ENCODE data around the gene PODN. TPM values are rescaled to one million over a fixed set of nuclear protein-coding genes. Genes with fewer than 3 reads are reported as not detected.

The PODN gene
- total RNA-seq, 1 experiment from 2014 or later: not detected

DNA sequence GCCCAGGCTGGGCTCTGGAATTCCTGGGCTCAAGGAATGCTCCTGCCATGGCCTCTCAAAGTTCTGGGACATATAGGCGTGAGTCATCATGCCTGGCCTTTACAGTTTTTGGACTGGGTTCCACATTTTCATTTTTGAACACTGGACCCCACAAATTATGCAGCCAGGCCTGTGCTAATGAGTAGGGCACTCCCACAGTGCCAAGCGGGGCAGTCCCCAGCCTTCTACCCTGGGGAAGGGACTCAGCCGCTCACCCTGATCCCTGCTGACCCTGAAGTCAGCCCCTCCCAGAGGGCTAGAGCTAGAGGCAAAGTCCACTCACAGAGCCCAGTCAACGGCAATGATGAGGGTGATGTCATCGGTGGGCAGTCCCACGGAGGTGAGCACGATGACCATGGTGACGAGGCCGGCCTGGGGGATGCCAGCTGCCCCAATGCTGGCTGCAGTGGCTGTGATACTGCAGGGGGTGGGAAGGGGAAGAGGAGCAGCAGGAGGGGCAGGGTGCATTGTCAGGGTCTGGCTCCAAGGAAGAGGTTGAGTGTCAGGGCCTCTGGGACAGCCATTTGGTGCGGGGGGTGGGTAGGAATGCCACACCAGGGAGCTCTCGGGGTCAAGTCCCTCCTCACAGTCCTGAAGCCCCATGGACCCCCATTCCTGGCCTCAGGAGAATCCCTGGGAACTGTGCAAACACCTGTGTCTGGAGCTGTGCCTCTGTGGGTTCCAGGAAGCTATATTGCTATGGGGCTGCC is 27.6 kb downstream of the PODN start:
- no peak for DNase-seq (ENCODE audit: low read depth)

DNA sequence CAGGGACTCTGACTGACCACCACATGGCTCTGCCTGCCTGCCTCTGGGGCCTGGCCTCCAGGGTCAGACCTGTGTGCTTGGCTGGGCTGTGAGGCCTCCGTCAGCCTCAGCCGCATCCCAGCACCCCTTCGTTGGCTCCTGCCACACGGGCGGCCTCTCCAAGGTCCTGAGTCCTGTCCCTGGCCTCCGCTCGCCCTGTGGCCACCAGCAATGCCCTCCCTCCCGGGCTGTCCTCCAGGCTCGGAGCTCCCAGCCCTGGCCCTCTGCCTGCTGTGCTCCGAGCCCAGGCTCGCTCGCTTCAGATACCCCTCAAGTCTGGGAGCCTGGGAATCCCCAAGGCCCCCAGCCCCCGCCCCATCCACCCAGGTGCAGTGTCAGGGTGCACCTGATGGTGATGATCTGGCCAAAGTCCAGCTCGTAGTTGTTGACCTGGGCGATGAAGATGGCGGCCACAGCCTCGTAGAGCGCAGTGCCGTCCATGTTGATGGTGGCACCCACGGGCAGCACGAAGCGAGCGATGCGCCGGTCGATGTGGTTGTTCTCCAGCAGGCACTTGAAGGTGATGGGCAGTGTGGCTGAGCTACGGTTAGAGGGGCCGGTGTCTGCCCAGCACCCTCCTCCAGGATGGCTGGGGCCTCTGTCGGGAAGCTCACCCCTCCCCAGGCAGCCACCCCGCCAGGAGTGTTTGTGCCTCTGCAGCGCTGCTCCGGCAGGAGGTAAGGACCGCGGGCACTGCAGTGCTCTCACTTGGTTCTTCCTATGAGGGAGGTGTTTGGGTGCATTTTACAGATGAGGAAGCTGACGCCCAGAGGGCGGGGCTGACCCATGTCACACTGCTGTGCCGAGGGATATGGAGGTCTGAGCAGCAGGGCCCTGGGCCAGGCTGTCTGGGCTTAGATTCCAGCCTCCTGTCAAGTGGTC is 28.5 kb downstream of the PODN start:
- DNase-seq (ENCODE audit: low read depth): no peak

DNA sequence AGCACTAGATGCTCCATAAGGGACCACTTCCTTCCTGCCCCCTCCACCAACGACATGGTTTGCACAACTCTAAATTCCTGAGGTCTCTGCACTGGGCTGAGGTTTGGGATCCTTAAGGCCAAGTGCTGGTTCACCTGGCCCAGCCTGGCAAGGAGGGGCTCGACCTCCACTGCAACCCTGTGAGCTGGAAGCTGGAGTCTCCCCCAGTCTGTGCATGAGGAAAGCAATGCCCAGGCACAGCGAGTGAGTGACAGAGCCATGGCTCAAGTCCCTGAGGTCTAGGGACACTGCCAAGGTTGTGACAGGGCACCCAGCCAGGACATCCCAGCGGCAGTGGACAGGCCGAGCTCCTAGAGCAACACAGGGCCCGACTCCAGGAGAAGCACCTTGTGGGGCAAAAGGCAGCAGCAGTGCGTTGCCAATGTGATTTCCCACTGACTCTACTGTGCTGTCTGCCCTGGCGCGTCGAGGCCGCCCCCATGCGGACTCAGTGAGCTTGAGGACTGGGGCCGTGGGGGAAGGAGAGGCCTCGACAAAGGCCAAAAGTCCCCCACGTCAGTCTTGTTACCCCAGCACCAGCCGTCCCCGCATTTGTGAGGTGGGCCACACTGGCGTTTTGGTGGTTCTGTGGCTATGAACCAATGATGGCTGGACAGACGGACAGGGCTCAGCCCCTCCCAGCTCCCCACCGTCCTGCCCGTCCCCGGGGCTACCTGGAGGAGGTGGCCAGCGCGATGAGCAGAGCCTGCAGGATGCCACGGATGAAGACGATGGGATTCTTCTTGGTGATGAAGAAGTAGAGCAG is 30.0 kb downstream of the PODN start:
- peak; percentile 12 for DNase-seq (ENCODE audit: low read depth)

DNA sequence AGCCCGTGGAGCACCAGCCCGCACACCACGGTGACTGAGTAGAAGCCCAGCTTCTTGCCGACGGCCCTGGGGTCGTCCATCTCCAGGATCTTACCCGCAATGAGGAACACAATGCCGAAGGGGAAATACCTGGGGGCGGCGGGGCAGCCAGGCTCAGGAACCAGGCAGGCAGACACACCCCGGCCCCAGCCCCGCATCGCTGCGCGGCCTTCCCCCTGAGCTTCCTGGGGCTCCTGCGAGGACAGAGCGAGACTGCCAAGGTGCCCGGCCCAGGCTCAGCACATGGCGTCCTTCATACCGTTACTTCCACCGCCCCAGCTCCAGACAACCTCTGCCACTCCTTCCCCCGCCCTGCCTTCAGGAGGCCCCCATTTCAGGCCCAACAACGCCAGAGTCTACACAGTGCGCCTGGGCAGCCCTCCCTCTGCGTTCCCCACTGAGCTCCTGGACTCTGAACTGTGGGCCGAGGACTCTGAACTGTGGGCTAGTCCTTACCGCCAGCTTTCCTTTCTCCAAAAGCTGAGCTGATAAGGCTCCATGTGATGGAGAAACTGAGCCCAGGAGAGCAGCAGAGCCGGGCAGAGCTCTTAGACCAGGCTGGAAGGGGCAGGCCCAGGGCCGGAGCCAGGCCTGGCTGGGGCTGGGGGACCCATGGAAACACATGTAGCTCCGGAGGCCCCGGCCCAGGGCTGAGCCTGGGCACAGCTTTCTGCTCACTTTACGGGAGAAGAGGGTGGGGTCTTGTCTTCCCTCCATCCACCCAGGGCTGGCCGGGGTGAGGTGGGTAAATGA is 30.8 kb downstream of the PODN start:
- DNase-seq (ENCODE audit: low read depth): no peak

DNA sequence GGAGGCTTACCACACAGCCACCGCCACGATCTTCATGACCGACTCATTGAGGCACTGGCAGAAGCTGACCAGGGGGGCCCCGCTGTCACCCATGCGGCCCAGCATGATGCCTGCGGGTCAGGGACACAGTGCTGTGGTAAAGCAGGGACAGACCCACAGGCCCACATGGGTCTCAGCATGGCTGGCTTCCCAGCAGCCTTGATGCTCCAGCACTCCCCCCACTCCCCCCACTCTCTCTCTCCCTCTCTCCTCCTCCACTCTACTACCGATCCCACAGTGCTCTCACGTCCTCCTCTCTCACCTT is 31.4 kb downstream of the PODN start:
- DNase-seq (ENCODE audit: low read depth): no peak

DNA sequence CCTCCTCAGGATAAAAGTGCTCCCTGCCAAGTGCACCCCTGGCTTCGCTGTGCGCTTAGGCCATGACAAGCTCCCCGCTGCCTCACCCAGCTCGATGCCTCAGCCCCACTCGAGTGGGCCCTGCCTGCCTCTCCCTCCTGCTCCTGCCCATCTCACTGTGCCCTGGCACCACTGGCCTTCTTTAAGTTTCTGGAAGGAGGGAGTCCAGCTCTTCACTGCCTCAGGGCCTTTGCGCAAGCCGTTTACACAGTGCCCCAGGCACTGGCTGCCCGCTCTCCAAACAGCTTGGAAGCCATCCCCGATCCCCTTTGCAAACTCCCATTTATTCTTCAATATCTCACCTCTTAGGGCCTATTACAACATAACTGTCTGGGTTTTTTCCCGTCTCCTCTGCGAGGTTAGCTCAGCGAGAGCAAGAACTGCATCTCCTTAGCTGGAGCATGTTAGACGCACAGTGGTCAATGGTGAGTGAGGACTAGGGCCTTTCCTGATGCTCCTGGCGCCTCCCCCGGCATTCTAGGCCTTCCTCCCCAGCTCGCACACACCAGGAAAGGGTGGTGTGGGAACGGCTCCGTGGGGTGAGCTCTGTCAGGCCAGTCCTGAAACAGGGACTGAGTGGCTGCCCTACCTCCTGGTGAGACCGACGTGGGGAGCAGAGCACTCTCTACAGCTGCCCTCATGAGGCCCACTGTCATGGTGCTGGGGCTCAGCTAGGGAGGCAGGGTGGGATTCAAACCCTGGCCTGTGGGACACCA is 31.9 kb downstream of the PODN start:
- no peak for DNase-seq (ENCODE audit: low read depth)

DNA sequence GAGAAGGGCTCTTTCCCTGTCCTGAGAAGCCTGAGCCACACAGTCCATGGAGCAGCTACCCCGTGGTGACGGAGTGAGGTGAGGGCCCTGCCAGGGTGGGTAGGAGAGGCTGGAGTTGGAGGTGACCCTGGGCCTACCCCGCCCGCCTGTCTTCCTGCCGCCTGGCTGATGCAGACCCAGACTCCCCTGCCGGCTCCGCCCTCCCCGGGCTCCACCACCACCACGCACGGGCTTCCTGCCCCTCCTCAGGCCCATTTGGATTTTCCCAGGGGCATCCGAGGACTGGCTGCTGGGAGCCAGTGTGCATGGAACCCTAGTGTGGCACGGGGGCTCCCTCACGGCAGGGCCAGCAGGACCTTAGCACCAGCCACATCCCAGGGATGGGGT is 32.5 kb downstream of the PODN start:
- no peak for DNase-seq (ENCODE audit: low read depth)

DNA sequence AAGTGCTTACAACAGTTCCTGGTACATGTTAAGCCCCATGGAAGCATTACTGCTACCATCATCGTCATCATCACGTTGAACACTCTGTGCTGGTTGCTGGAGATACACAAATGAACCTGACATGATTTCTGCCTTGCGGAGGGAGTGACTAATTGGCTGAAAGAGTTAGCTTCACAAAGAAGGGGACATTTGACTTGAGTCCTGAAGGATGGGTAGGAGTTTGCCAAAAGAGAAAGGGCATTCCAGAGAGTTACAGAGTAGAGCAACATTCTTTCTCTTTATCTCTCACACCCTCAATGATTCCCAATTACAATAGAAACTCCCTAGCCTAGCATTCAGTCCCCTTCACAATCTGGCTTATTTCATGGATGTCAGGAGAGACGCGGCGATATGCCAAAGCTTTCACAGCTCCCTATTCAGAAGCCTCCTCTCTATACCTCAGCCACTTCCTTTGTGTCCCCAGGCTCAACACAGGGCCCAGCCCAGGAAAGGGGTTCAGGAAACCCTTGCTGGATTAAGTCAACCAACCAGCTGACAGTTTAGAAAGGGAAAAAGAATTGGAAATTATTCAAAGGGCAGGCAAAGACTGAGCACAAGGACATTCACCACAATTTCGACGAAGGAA is 42.4 kb downstream of the PODN start:
- DNase-seq (ENCODE audit: low read depth): no peak

DNA sequence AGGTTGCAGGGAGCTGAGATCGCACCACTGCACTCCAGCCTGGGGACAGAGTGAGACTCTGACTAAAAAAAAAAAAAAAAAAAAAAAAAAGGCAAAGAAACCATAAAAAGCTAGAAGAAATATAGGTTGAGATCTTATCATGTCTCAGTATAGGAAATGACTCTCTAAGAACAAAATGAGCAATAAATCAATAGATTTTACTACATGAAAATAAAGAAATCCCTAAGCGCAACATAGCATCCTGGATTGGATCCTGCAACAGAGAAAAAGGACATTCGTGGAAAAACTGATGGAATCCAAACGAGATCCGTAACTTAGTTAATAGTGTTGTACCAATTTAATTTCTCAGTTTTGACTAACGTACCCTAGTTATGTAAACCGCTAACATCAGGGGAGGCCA is 45.1 kb downstream of the PODN start:
- DNase-seq (ENCODE audit: low read depth): no peak

DNA sequence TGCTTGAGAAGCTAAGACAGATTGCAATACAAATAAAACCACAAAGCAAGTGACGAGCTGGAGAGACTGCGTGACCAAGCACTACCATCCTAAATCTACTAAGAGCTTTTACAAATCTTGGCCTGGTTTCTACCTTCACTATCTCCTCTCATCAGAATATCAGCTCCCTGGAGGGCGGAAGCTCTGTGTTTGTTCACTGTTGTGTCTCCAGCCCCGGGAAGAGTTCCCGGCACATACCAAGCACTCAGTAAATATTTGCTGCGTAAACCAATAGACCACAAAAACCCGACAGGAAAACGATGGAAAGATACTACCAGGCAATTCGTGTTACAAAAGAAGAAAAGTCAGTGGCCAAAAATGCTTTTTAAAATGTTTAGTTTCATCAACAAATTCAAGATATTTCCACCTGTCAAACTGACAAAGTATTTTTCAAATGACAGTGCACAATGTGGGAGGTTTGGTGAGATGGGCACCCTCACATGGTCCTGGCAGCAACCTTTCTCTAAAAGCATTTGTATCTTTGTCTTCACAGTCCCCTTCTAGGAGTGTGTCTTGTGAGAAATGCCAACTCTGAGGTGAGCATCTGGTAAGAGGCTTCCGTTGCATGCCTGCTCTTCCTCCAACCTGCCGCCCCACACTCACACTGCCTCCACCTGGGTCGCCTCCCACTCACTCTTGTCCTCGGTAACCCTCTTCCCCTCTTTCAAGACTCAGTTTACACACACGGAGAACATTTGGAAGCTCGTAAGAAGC is 45.7 kb downstream of the PODN start:
- no peak for DNase-seq (ENCODE audit: low read depth)

DNA sequence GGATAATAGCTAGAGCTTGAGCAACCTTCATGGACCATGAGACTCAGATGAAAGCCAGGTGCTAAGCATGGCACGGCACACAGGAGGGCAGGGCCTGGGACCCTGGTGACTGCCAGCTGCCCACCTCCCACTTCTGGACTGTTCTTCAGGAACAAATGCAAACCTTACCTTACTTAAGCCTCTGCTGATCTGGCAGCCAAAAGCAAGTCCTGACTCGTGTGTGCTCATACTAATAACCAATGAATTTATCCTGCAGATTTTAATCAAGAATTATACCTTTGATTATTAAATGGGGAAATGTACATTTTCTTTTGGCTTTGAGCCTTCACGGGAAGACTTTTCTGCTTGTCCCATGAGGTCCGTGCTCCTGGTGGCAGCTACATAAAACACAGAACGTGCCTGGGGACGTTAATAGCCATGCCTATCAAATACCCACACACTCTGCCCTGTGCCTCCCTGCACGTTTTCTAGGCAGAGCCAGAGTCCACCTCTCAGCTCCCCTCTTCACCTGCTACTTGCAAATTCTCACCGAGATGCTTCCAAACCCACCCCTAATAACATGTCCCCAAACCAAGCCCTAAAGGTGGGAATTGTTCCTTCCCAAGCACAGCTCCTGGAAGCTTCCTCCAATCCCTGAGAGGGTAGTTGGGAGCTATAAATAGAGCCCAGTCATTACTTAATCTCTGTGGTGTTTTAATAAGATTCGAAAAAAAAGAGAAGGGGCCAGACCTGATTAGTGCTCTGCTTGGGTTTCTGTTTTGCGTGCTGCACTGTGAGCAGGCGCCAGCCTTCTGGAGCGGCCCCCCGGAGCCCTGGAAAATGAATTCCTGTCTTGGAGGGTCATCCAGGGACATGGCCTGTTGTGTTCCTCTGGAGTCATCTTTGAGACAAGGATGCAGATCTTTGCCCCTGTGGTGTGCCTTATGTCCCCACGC is 46.9 kb downstream of the PODN start:
- DNase-seq (ENCODE audit: low read depth): no peak

DNA sequence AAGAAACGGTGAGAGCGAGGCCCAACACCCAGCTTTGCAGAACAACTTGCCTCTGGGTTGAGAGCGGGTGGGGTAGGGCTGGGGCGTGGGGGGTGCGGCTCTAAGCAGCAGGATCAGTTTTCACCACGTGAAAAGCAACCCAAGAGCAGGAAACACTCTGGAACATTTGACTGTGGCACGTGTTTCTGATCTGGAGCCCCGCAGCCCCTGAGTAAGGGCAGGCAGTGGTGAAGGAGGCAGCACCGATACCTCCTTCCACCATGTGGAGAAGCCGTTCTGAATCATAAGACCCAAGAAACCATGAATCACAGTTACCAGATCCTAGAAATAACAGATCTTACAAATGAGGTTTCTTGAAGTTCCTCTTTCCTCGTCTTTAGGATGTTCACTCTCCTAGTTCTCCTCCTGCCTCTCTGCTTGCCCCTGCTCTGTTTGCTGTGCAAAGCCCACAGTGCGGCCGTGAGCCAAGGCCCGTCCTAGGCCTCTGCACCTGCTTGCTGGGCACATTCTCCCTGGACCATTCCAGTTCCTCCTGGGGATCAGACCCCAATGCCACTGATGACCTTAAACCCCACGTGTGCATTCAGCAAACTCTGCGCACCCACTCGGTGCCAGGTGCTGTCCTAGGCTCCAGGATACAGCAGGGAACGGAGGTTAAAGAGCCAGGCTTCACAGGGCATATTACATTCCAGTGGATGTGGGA is 48.5 kb downstream of the PODN start:
- DNase-seq (ENCODE audit: low read depth): peak; percentile 22

DNA sequence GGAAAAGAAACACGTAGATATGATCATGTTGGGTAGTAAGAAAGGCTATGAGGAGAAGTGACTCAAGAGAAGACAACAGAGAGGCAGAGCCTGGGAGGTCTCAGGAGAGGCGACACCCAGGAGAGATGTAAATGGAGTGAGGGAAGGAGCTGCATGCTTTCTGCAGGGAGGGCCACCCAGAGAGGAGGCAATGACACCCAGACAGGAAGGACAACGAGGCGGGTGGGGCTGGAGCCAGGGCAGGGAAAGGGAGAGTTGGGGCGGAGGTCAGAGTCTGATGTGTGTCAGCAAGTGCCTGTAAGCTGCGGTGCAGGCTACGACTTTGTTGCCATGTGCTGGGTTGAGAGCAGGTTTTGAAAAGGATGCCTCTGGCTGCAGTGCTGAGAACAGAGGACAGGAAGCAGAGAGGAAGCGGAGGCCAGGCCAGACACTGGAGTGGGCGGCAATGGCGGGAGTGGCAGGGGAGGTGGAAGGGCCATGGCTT is 49.1 kb downstream of the PODN start:
- no peak for DNase-seq (ENCODE audit: low read depth)

DNA sequence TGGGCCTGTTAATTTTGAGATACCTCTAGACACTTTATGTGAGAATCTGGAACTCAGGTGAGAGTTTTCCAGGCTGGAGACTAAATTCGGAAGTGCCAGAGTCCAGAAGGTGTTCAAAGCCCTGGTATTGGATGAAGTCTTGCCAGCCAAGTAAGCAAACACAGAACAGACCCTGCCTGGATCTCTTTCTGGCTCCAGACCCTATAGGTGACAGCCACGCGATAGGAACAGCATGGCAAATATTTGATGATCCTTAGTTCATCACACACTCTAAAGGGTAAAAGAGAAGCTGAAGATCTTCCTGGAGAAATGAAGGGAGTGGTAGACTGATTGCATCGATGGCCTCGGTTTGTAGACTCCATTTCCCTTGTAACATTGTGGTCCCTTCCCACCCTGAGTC is 49.7 kb downstream of the PODN start:
- no peak for DNase-seq (ENCODE audit: low read depth)

DNA sequence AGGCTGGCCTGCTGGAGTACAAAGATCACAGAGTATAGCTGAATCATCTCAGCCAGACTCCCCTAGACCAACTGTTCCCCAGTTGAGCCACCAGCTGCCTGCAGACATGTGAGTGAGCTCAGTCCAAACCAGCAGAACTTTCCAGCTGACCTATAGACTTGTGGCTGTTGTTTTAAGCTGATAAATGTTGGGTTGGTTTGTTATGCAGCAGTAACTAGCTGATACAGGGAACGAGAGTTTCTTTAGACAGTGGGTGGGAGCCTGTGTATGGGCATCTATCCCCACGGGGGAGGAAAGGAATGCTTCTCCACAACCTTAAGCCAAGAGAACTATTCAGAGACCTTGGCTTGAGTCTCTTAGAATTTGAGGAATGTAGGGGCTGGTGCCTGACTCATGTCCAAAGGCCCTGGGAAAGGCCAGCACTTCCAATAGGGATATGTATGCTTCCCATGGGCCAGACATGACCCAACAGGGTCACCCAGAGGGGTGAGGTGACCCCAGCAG is 50.3 kb downstream of the PODN start:
- peak; percentile 57 for DNase-seq (ENCODE audit: low read depth)

DNA sequence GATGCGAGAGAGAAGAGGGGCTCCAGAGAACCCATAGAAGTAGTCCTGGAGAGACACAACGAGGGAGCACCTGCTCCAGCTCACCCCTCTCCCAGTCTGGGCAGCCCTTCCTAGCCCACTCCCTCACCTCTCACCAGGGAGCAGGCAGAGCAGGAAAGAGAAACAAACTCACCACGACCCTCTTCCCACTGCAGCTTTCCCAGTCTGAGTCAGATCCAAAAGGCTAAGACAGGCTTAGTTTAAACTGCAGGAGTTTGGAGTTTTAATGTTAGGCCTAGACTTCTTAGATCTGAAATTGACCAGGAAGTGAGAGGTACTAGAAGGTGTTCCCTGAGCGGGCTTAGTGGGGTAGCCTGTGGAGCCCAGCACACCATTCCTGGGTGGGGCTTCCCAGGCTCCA is 50.8 kb downstream of the PODN start:
- no peak for DNase-seq (ENCODE audit: low read depth)

DNA sequence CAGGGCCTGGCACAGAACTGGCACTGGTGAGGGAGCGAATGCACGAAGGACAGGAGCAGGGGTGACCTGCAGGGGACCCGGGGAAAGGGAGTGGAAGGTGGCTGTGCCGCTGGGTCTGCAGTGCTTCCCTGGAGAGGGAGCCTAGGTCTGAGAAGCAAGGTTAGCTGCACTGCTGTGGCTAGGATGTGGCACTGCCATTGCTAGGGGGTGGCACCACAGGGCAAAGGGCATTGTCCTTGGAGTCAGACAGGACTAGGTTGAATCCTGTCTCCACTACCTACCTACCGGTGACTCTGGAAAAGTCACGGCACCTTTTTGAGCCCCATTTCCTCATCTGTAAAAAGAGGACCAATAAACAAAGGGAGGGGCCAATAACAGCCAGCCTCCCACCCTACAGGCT is 52.1 kb downstream of the PODN start:
- no peak for DNase-seq (ENCODE audit: low read depth)
